ENCODE results near the gene ARHGAP45.

DNA sequence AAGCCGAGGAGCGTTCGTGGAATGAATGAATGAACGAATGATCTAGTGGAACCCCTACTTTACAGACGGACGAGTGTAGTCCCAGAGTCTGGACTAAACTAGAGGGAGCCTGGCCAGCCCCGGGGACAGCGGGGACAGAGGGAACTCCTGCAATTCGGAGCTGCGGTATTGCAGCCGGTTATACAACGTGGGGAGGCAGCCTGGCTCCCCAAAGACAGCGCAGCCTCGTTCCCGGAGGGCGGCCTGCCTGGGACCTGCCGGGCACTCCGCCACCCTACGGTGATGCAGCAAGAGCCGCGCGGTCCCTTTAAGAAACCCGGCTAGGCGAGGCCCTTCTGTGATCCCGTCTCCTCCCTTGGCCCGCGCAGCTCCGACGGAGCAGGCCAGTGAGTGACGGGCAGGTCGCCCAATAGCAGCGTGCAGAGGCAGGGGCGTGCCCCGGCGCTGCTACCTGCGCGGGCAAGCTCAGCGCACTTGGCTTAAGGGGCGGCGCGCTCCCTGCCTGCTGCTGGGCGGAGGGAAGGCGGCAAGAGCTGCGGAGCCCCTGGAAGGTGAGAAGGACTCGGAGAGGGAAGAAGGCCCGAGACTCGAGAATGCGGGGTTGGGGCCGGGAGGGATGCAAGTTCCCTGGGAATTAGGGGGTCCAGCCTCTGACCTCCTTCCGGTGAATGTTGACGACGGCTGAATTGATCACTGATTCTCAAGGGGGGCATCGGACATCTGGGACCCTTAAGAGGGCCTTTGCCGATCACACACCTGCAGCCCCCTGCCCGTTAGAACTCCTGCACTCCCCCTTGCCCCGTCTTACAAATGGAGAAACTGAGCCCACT lies 27.1 kb upstream of the ARHGAP45 start, which contains the start of gene ABCA7:
- TF ChIP-seq, protein P1, sequence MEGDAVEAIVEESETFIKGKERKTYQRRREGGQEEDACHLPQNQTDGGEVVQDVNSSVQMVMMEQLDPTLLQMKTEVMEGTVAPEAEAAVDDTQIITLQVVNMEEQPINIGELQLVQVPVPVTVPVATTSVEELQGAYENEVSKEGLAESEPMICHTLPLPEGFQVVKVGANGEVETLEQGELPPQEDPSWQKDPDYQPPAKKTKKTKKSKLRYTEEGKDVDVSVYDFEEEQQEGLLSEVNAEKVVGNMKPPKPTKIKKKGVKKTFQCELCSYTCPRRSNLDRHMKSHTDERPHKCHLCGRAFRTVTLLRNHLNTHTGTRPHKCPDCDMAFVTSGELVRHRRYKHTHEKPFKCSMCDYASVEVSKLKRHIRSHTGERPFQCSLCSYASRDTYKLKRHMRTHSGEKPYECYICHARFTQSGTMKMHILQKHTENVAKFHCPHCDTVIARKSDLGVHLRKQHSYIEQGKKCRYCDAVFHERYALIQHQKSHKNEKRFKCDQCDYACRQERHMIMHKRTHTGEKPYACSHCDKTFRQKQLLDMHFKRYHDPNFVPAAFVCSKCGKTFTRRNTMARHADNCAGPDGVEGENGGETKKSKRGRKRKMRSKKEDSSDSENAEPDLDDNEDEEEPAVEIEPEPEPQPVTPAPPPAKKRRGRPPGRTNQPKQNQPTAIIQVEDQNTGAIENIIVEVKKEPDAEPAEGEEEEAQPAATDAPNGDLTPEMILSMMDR (IDR thresholded peaks at IDR 0.05; ENCODE audit: low read depth, low read length), result no peak
- TF ChIP-seq EZH2phosphoT487 (IDR thresholded peaks at IDR 0.05; ENCODE audit: low read depth), result no peak
